Activated CD4-positive, CD25-positive, alpha-beta regulatory T cell treated with anti-CD3 and anti-CD28 coated beads, Interleukin-2, amount 50 U/mL, for 24 hours (primary cell): ENCODE data around the gene CMC2.

Source experiments
- ATAC-seq, 2 donors: fragments of 150-1000 bp; cut with Tn5 transposase; one replicate each; pipeline ENCODE4 v1.10.0; 2021; ENCODE audit warnings: mild to moderate bottlenecking in 1 of 2, moderate library complexity in 1 of 2

The CMC2 gene

GRCh38 chr16:81001330-81001729 is 5.4 kb downstream of the CMC2 start:
- ATAC-seq: no peak

- no peak for ATAC-seq
Measured at GRCh38 chr16:81000873-81001272, 5.8 kb downstream of the CMC2 start.

- ATAC-seq: no peak
Measured at GRCh38 chr16:80997964-80998620, 8.6 kb downstream of the CMC2 start.

- ATAC-seq: peak; percentile 82 to 83
Measured at GRCh38 chr16:80997139-80997798, 9.4 kb downstream of the CMC2 start.

- no peak for ATAC-seq
Measured at GRCh38 chr16:80996688-80997138, 10.0 kb downstream of the CMC2 start.

- ATAC-seq: no peak
Measured at GRCh38 chr16:80994451-80994850, 12.2 kb downstream of the CMC2 start.

GRCh38 chr16:80993834-80994233 is 12.9 kb downstream of the CMC2 start:
- ATAC-seq: no peak

GRCh38 chr16:80993307-80993706 is 13.4 kb downstream of the CMC2 start:
- no peak for ATAC-seq

GRCh38 chr16:80992676-80993293 is 13.9 kb downstream of the CMC2 start:
- no peak for ATAC-seq

GRCh38 chr16:80991792-80992430 is 14.8 kb downstream of the CMC2 start:
- ATAC-seq: no peak

GRCh38 chr16:80990978-80991377 is 15.7 kb downstream of the CMC2 start:
- no peak for ATAC-seq

GRCh38 chr16:80990577-80990976 is 16.1 kb downstream of the CMC2 start:
- no peak for ATAC-seq

- ATAC-seq: no peak
Measured at GRCh38 chr16:80989801-80990200, 16.9 kb downstream of the CMC2 start.

GRCh38 chr16:80988756-80989155 is 17.9 kb downstream of the CMC2 start:
- no peak for ATAC-seq

GRCh38 chr16:80986557-80986956 is 20.1 kb downstream of the CMC2 start:
- ATAC-seq: no peak

GRCh38 chr16:80985611-80986010 is 21.1 kb downstream of the CMC2 start:
- ATAC-seq: no peak

GRCh38 chr16:80984124-80984892 is 22.4 kb downstream of the CMC2 start:
- no peak for ATAC-seq

- ATAC-seq: no peak
Measured at GRCh38 chr16:80982646-80983045, 24.0 kb downstream of the CMC2 start.

GRCh38 chr16:80981103-80981502 is 25.6 kb downstream of the CMC2 start:
- ATAC-seq: no peak

- no peak for ATAC-seq
Measured at GRCh38 chr16:80976946-80977345, 29.7 kb downstream of the CMC2 start.

GRCh38 chr16:80974649-80975376 is 31.9 kb downstream of the CMC2 start:
- ATAC-seq: peak in 1 of 2 donors; percentile 13

- ATAC-seq: no peak
Measured at GRCh38 chr16:80973991-80974390, 32.7 kb downstream of the CMC2 start.
